K562 (cell line): ENCODE results near the gene RIMS3. TPM values are rescaled to one million over a fixed set of nuclear protein-coding genes. Genes with fewer than 3 reads are reported as not detected.

ENCODE experiments used
- ATAC-seq: fragments of 200-7000 bp; cut with Tn5 transposase; 3 replicates; pipeline ENCODE4 v1.9.1; 2020; ENCODE audit warnings: moderate library complexity
- BruUV-seq: library from RNA; stranded (reverse); fragments of 400-500 nt; replicated peaks from 2 replicates; lab custom pipeline; 2021; lab: Mats Ljungman, UMichigan
- CTCF ChIA-PET: fragments of 300-600 bp; formaldehyde crosslinking; extraction: SDS; loops from one replicate; lab custom pipeline; 2021; ENCODE audit warnings: low intra/inter-chr PET ratio; lab: Yijun Ruan, JAX
- POLR2A ChIA-PET: fragments of 300-600, 350-650 bp; sonication (Branson Sonifier 250); formaldehyde crosslinking; extraction: SDS; loops from one replicate; lab custom pipeline; 2021; ENCODE audit warnings: antibody characterized with exemption, inconsistent platforms; lab: Yijun Ruan, JAX
- DNase-seq, 4 experiments: peaks; one replicate each; pipeline versions ENCODE4 v3.0.0 to v3.0.0-alpha.2; 2011 to 2018; ENCODE audit warnings: low spot score in 3 of 4, mixed read lengths in 3 of 4; ENCODE audit errors: extremely low read depth in 1 of 4
- FAIRE-seq: peaks from 2 replicates; lab custom pipeline; 2011; peaks lifted over from hg19 to GRCh38; lab: Jason Lieb, UNC
- H2AFZ ChIP-seq: 2 replicates; pipeline ENCODE4 v1.6.0; 2011; ENCODE audit warnings: low read depth, low read length, control low read depth, inconsistent platforms
- H3K27ac ChIP-seq: fragments of 200-600 bp; 3 replicates; pipeline ENCODE4 v1.8.0; 2011; ENCODE audit warnings: low read depth, mild to moderate bottlenecking, control low read depth, inconsistent platforms, low read length, moderate library complexity, mixed read lengths; ENCODE audit errors: extremely low read depth
- H3K27me3 ChIP-seq, 2 experiments: fragments of 300-600 bp in 1 of 2; 2 replicates in 1 of 2; 3 replicates in 1 of 2; pipeline versions ENCODE4 v1.6.0 to v1.8.0; 2011; ENCODE audit warnings: inconsistent platforms in 2 of 2, low read length in 2 of 2, mild to moderate bottlenecking in 1 of 2, mixed read lengths in 1 of 2, moderate library complexity in 1 of 2; ENCODE audit not compliant: control insufficient read depth in 2 of 2, insufficient read depth in 2 of 2
- H3K36me3 ChIP-seq: fragments of 300-600 bp; 3 replicates; pipeline ENCODE4 v1.8.0; 2011; ENCODE audit warnings: mild to moderate bottlenecking, low read length, inconsistent platforms; ENCODE audit not compliant: control insufficient read depth, insufficient read depth
- H3K4me1 ChIP-seq, 2 experiments: fragments of 200-600 bp in 1 of 2; replicated peaks in 1 of 2; 2 replicates in 1 of 2; 3 replicates in 1 of 2; pipeline versions ENCODE4 v1.5.1 to v1.8.0; 2011; ENCODE audit warnings: inconsistent platforms in 2 of 2, low read length in 2 of 2, mild to moderate bottlenecking in 1 of 2, mixed read lengths in 1 of 2, moderate library complexity in 1 of 2; ENCODE audit not compliant: control insufficient read depth in 2 of 2, insufficient read depth in 2 of 2
- H3K4me2 ChIP-seq: 2 replicates; pipeline ENCODE4 v1.6.1; 2011; ENCODE audit warnings: low read length, control low read depth, inconsistent platforms, mixed read lengths; ENCODE audit not compliant: insufficient read depth
- H3K4me3 ChIP-seq: fragments of 200-600 bp; sonication (generic), shearing (Covaris generic); 2 replicates; pipeline ENCODE4 v1.5.1; 2016; ENCODE audit warnings: control low read depth, inconsistent platforms
- H3K79me2 ChIP-seq: fragments of 200-600 bp; 3 replicates; pipeline ENCODE4 v1.8.0; 2011; ENCODE audit warnings: low read length, inconsistent platforms; ENCODE audit not compliant: control insufficient read depth, insufficient read depth
- H3K9ac ChIP-seq, 2 experiments: 2 replicates each; pipeline versions ENCODE4 v1.6.0 to v1.6.1; 2011; ENCODE audit warnings: low read depth in 2 of 2, low read length in 2 of 2, control low read depth in 1 of 2, inconsistent platforms in 1 of 2, mild to moderate bottlenecking in 1 of 2, mixed read lengths in 1 of 2; ENCODE audit not compliant: insufficient read depth in 1 of 2
- H3K9me1 ChIP-seq: one replicate; pipeline ENCODE4 v1.6.0; 2011; ENCODE audit warnings: inconsistent platforms, mild to moderate bottlenecking, low read length, moderate library complexity; ENCODE audit not compliant: control insufficient read depth, insufficient read depth
- H3K9me3 ChIP-seq: replicated peaks from 2 replicates; pipeline ENCODE4 v1.5.1; 2011; ENCODE audit warnings: low read depth, low read length, inconsistent platforms; ENCODE audit not compliant: control insufficient read depth, insufficient read depth
- H4K20me1 ChIP-seq: replicated peaks from 2 replicates; pipeline ENCODE4 v1.6.1; 2011; ENCODE audit warnings: low read length, inconsistent platforms, mixed read lengths; ENCODE audit not compliant: control insufficient read depth, insufficient read depth
- MAZ ChIP-seq, 2 experiments: fragments of 450-650 bp in 1 of 2; sonication (generic) in 1 of 2; formaldehyde crosslinking; IDR thresholded peaks in 1 of 2; conservative IDR thresholded peaks in 1 of 2; 2 replicates each; pipeline versions ENCODE4 v1.4.0 to v1.5.0; 2020; ENCODE audit warnings: mild to moderate bottlenecking in 1 of 2, missing genetic modification reagents in 1 of 2
- RB1 ChIP-seq: fragments of 450-650 bp; IDR thresholded peaks from 2 replicates; pipeline ENCODE4 v1.6.1; 2017; ENCODE audit warnings: low read depth, mild to moderate bottlenecking
- RBM22 ChIP-seq: fragments of 200-400 bp; formaldehyde crosslinking; IDR thresholded peaks from 2 replicates; pipeline ENCODE4 v1.6.1; 2018; ENCODE audit warnings: low read length, low read depth; ENCODE audit not compliant: poor library complexity, severe bottlenecking
- SOX6 ChIP-seq: fragments of 450-650 bp; IDR thresholded peaks from 2 replicates; pipeline ENCODE4 v1.6.1; 2014; ENCODE audit warnings: mild to moderate bottlenecking
- XRCC5 ChIP-seq: fragments of 200-400 bp; formaldehyde crosslinking; IDR thresholded peaks from 2 replicates; pipeline ENCODE4 v1.6.1; 2017; ENCODE audit warnings: low read depth, mild to moderate bottlenecking, low read length
- ZNF561 ChIP-seq: fragments of 450-650 bp; formaldehyde crosslinking; conservative IDR thresholded peaks from 2 replicates; pipeline ENCODE4 v1.4.0; 2020; ENCODE audit warnings: mild to moderate bottlenecking, moderate library complexity
- WGBS: fragments of 100-300 bp; shearing (Covaris generic); methylation state at CpG from one replicate; pipeline ENCODE4 v1.1.6; 2016; ENCODE audit warnings: low coverage, mixed read lengths; ENCODE audit not compliant: insufficient coverage; ENCODE audit errors: missing lambda C conversion rate; 5-methylcytosine and 5-hydroxymethylcytosine counted together
- in situ Hi-C: fragments of 300-500 bp; cut with MboI; formaldehyde crosslinking; loops from 4 replicates; pipeline ENCODE4 v1.15.0; 2018; ENCODE audit warnings: inconsistent platforms, mixed read lengths
- intact Hi-C: fragments of 100-400 bp; cut with micrococcal nuclease; formaldehyde crosslinking; loops from 2 replicates; pipeline ENCODE4 v1.14.2; 2022
- polyA plus RNA-seq, 8 experiments: library from polyadenylated mRNA; depleted of rRNA in 4 of 8; stranded (reverse) in 5 of 8; unstranded in 3 of 8; fragments of >200 nt; fragmentation: Nextera tagmentation in 2 of 8; fragmentation: Illumina TruSeq in 1 of 8; extraction: Ambion mirVana in 2 of 8; extraction: Trizol in 1 of 8; gene quantifications; 2 replicates each; pipeline versions ENCODE4 v1.2.1 to v1.2.3, GENCODE V29; 2011 to 2014; ENCODE audit warnings: inconsistent platforms in 1 of 8, missing spikeins in 1 of 8
- total RNA-seq, 7 experiments: library from RNA; depleted of rRNA in 6 of 7; stranded (reverse); fragments of >200 nt in 6 of 7; fragmentation: Illumina TruSeq in 2 of 7; extraction: Trizol in 2 of 7; gene quantifications; 2 replicates each; pipeline versions ENCODE4 v1.2.1 to v1.2.3, GENCODE V29; 2011 to 2021; ENCODE audit warnings: low replicate concordance in 1 of 7
- TF ChIP-seq, protein P1 (sequence below): fragments of 200-800 bp; sonication (Bioruptor generic); IDR thresholded peaks from 2 replicates; pipeline ENCODE4 v1.6.1; 2016; ENCODE audit warnings: missing genetic modification characterization, missing compliant biosample characterization
- TF ChIP-seq, protein P2 (sequence below): IDR thresholded peaks from 3 replicates; pipeline ENCODE4 v1.6.1; 2011; ENCODE audit warnings: borderline replicate concordance, mild to moderate bottlenecking; ENCODE audit not compliant: insufficient read length, insufficient read depth

RIMS3 gene
- total and polyA plus RNA-seq, 9 of the 15 experiments (the other 6 are each of a cell fraction or from before 2014, with no cell fraction given) = 0.06 to 1.2 (median 0.59) TPM

DNA sequence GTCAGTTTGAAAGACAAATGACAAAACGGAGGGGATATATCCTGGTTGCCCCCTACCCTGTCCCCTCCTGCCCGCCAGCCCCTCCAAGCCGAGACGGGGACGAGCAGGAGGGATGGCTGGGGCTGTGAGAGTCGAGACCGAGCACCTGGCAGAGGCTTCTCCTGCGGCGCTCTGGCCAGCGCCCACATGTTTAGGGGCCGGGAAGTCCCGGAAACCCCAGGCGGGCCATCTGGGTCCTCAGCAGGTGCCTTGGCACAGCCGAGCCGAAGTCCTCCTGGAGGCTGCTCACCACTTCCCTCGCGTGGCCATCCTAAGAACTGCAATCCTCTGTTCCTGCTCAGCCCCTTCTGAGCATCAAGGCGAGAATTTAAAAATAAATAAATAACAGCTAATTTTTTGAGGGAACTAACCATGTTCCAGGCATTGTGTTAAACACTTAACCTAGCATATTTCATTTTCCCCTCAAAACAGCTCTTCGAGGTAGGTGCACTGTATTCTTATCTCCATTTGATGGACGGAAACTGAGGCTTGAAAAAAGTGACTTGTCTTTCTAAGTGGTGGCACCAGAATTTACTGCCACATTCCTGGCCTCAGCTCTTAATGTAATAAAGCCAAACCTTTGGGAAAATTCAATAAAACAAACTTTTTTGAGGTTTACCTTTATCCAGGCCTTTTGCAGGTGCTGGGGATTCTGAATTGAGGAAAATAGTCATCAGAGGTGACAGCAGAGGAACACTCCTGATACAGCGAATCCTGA is 3.5 kb upstream of the RIMS3 start:
- no peak overlapping the region for H3K27ac ChIP-seq
- no peak overlapping the region for H3K4me3 ChIP-seq
- no peak overlapping the region for H2AFZ ChIP-seq
- in situ Hi-C loops = no loop called here
- ChIA-PET POLR2A (interaction anchor here (0.6 to 1.8 kb wide), 3 partner anchors 9 to 161 kb away, joined by 3 to 9 read pairs (median 5); partner anchors contain the start of gene NFYC), CTCF (interaction anchor here (0.7 to 2.6 kb wide), 5 partner anchors 18 to 151 kb away, joined by 3 to 23 read pairs (median 3); no protein-coding TSS in a partner anchor)
- H4K20me1 ChIP-seq = 0 out of 2 replicates have a peak, but pooled peaks cover 4% of the 10 kb centered on the region
- H3K4me2 ChIP-seq = no peak overlapping the region; the same call in 1 of the 2 replicates
- peaks cover 0 to 19% of the 10 kb centered on the region in 2 experiments; a peak in 3 of 5 replicates for H3K27me3 ChIP-seq
- DNase-seq = peak; percentile 79 to 86 (median 84)
- no peaks in the 10 kb centered on the region for H3K9me1 ChIP-seq
- BruUV-seq = no TSS peak
- H3K9ac ChIP-seq = no peak overlapping the region
- ATAC-seq = peak; percentile 67
- intact Hi-C loops = loop anchor here (1.0 kb wide), 1 partner anchor 57 kb away; no protein-coding TSS in a partner anchor
- WGBS = 11% methylated on average over 21 of the region's 21 CpGs
- no peaks in the 10 kb centered on the region for H3K36me3 ChIP-seq
- FAIRE-seq = peak; percentile 80
- H3K9me3 ChIP-seq = no peaks in the 10 kb centered on the region
- H3K4me1 ChIP-seq = peaks cover 4 to 11% of the 10 kb centered on the region in 2 experiments; a peak in 2 of 5 replicates
- no peaks in the 10 kb centered on the region for H3K79me2 ChIP-seq
- TF ChIP-seq RB1 (peak; percentile 42; the same call in 1 of the 2 replicates), SOX6 (no peak), ZNF561 (CRISPR knock-in tag) (no peak), MAZ (CRISPR knock-in tag; conservative IDR thresholded peaks at IDR 0.05 in 1 of 2, IDR thresholded peaks at IDR 0.05 in 1 of 2) (peak; percentile 26; a peak in 1 of 4 replicates), RBM22 (no peak), XRCC5 (peak; percentile 55; the same call in 1 of the 2 replicates)
- TF ChIP-seq, protein P1, sequence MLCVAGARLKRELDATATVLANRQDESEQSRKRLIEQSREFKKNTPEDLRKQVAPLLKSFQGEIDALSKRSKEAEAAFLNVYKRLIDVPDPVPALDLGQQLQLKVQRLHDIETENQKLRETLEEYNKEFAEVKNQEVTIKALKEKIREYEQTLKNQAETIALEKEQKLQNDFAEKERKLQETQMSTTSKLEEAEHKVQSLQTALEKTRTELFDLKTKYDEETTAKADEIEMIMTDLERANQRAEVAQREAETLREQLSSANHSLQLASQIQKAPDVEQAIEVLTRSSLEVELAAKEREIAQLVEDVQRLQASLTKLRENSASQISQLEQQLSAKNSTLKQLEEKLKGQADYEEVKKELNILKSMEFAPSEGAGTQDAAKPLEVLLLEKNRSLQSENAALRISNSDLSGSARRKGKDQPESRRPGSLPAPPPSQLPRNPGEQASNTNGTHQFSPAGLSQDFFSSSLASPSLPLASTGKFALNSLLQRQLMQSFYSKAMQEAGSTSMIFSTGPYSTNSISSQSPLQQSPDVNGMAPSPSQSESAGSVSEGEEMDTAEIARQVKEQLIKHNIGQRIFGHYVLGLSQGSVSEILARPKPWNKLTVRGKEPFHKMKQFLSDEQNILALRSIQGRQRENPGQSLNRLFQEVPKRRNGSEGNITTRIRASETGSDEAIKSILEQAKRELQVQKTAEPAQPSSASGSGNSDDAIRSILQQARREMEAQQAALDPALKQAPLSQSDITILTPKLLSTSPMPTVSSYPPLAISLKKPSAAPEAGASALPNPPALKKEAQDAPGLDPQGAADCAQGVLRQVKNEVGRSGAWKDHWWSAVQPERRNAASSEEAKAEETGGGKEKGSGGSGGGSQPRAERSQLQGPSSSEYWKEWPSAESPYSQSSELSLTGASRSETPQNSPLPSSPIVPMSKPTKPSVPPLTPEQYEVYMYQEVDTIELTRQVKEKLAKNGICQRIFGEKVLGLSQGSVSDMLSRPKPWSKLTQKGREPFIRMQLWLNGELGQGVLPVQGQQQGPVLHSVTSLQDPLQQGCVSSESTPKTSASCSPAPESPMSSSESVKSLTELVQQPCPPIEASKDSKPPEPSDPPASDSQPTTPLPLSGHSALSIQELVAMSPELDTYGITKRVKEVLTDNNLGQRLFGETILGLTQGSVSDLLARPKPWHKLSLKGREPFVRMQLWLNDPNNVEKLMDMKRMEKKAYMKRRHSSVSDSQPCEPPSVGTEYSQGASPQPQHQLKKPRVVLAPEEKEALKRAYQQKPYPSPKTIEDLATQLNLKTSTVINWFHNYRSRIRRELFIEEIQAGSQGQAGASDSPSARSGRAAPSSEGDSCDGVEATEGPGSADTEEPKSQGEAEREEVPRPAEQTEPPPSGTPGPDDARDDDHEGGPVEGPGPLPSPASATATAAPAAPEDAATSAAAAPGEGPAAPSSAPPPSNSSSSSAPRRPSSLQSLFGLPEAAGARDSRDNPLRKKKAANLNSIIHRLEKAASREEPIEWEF = no peak
- TF ChIP-seq, protein P2, sequence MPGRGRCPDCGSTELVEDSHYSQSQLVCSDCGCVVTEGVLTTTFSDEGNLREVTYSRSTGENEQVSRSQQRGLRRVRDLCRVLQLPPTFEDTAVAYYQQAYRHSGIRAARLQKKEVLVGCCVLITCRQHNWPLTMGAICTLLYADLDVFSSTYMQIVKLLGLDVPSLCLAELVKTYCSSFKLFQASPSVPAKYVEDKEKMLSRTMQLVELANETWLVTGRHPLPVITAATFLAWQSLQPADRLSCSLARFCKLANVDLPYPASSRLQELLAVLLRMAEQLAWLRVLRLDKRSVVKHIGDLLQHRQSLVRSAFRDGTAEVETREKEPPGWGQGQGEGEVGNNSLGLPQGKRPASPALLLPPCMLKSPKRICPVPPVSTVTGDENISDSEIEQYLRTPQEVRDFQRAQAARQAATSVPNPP = no peak
